Nephron (organoid): ENCODE results near the gene ANTXR2.

Experiments
- H3K27ac Mint-ChIP-seq, 3 experiments: 2 replicates each; pipeline ENCODE4 v1.8.0; 2020; ENCODE audit warnings: mixed read lengths in 3 of 3, mild to moderate bottlenecking in 2 of 3, moderate library complexity in 1 of 3
- H3K27me3 Mint-ChIP-seq: 2 replicates; pipeline ENCODE4 v1.8.0; 2021; ENCODE audit warnings: low read depth, mild to moderate bottlenecking, moderate library complexity, mixed read lengths
- H3K36me3 Mint-ChIP-seq: 2 replicates; pipeline ENCODE4 v1.8.0; 2020; ENCODE audit warnings: low read depth, mixed read lengths
- H3K4me1 Mint-ChIP-seq: 2 replicates; pipeline ENCODE4 v1.8.0; 2020; ENCODE audit warnings: mixed read lengths
- H3K4me3 Mint-ChIP-seq, 3 experiments: 2 replicates each; pipeline ENCODE4 v1.8.0; 2020; ENCODE audit warnings: mild to moderate bottlenecking in 3 of 3, mixed read lengths in 3 of 3, moderate library complexity in 2 of 3
- H3K9me3 Mint-ChIP-seq: 2 replicates; pipeline ENCODE4 v1.8.0; 2020; ENCODE audit warnings: mixed read lengths
- TF ChIP-seq, protein P1 (sequence below), 3 experiments: fragments of 200-600 bp; sonication (generic); IDR thresholded peaks; one replicate each; pipeline ENCODE4 v1.5.0; 2021; ENCODE audit warnings: antibody characterized with exemption in 3 of 3; ENCODE audit not compliant: unreplicated experiment in 3 of 3

The ANTXR2 gene

DNA sequence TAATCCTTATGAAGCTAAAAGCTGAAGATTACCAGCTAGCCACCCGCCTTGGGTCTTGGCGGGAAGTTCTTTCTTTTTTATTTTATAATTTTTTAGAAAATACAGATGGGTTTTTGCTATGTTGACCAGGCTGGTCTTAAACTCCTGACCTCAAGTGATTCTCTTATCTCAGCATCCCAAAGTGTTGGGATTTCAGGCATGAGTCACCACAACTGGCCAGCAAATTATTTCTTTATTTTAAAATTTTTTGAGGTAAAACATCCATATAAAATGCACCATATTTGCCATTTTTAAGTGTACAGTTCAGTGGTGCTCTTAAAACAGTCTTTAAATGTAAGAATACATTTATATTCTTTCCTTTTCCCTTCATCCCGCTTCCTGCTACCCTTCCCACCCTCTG, 40.6 kb upstream of the ANTXR2 start:
- TF ChIP-seq, protein P1, sequence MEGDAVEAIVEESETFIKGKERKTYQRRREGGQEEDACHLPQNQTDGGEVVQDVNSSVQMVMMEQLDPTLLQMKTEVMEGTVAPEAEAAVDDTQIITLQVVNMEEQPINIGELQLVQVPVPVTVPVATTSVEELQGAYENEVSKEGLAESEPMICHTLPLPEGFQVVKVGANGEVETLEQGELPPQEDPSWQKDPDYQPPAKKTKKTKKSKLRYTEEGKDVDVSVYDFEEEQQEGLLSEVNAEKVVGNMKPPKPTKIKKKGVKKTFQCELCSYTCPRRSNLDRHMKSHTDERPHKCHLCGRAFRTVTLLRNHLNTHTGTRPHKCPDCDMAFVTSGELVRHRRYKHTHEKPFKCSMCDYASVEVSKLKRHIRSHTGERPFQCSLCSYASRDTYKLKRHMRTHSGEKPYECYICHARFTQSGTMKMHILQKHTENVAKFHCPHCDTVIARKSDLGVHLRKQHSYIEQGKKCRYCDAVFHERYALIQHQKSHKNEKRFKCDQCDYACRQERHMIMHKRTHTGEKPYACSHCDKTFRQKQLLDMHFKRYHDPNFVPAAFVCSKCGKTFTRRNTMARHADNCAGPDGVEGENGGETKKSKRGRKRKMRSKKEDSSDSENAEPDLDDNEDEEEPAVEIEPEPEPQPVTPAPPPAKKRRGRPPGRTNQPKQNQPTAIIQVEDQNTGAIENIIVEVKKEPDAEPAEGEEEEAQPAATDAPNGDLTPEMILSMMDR (IDR thresholded peaks at IDR 0.05; ENCODE audit: unreplicated experiment in 3 of 3) = no peak
- H3K36me3 Mint-ChIP-seq = no peaks in the 10 kb centered on the region
- no peak overlapping the region for H3K4me3 Mint-ChIP-seq
- no peaks in the 10 kb centered on the region for H3K27me3 Mint-ChIP-seq
- no peaks in the 10 kb centered on the region for H3K4me1 Mint-ChIP-seq
- H3K9me3 Mint-ChIP-seq = peaks cover 24% of the 10 kb centered on the region
- H3K27ac Mint-ChIP-seq = no peak overlapping the region

GRCh38 chr4:80112236-80112635, 39.2 kb upstream of the ANTXR2 start:
- H3K36me3 Mint-ChIP-seq = no peaks in the 10 kb centered on the region
- TF ChIP-seq, protein P1 (IDR thresholded peaks at IDR 0.05; ENCODE audit: unreplicated experiment in 3 of 3) = no peak
- H3K27ac Mint-ChIP-seq = no peak overlapping the region
- H3K27me3 Mint-ChIP-seq = no peaks in the 10 kb centered on the region
- peaks cover 24% of the 10 kb centered on the region for H3K9me3 Mint-ChIP-seq
- no peak overlapping the region for H3K4me3 Mint-ChIP-seq
- no peaks in the 10 kb centered on the region for H3K4me1 Mint-ChIP-seq

GRCh38 chr4:80111276-80111675, 38.2 kb upstream of the ANTXR2 start:
- TF ChIP-seq, protein P1 (IDR thresholded peaks at IDR 0.05; ENCODE audit: unreplicated experiment in 3 of 3) = no peak
- H3K4me3 Mint-ChIP-seq = no peak overlapping the region
- no peak overlapping the region for H3K27ac Mint-ChIP-seq
- H3K9me3 Mint-ChIP-seq = peaks cover 28% of the 10 kb centered on the region
- H3K36me3 Mint-ChIP-seq = peaks cover 2% of the 10 kb centered on the region
- no peaks in the 10 kb centered on the region for H3K4me1 Mint-ChIP-seq
- no peaks in the 10 kb centered on the region for H3K27me3 Mint-ChIP-seq

DNA sequence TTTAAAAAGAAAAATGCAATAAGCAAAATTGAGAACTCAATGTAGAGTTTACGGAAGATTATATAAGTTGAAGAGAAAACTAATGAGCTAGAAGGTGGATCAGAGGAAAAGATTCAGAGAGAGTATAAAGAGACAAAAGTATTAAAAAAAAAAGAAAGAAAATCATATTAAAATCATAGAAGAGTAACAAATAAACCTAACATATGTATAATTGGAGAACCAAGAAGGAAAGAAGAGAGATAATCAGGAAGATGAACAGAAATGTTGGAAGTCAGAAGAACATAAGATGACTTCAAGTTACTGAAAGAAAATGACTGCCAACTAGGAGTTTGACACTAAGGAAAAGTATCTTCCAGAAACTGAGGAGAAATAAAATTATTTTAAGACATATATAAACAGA, 34.3 kb upstream of the ANTXR2 start:
- Mint-ChIP-seq H3K4me3 (no peak overlapping the region), H3K36me3 (peaks cover 3% of the 10 kb centered on the region)
- TF ChIP-seq, protein P1 (IDR thresholded peaks at IDR 0.05; ENCODE audit: unreplicated experiment in 3 of 3) = no peak

DNA sequence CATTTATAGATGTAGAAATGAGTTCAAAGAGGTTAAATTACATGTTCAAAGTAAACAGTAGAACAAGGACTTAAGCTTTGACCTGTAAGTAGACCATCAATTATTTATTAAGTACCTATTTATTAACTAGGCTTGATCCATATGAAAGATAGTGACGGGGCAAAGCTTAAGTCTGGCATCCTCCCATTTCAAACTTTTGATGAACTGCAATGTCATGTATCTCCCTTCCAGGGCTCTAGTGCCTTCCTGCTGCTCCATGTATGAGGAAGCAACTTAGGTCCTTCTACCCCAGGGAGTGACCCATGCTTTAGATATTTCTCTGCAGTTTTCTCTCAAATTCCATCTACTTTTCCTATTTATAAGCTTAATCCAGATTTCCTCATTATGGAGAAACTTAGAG, 31.9 kb upstream of the ANTXR2 start:
- TF ChIP-seq, protein P1 (IDR thresholded peaks at IDR 0.05; ENCODE audit: unreplicated experiment in 3 of 3) = no peak
- H3K36me3 Mint-ChIP-seq = peaks cover 3% of the 10 kb centered on the region
- peaks cover 27% of the 10 kb centered on the region for H3K9me3 Mint-ChIP-seq
- no peak overlapping the region for H3K27ac Mint-ChIP-seq
- no peaks in the 10 kb centered on the region for H3K4me1 Mint-ChIP-seq
- H3K4me3 Mint-ChIP-seq = no peak overlapping the region
- H3K27me3 Mint-ChIP-seq = no peaks in the 10 kb centered on the region

More for the DNA sequence above, 34.3 kb upstream of the ANTXR2 start:
- no peaks in the 10 kb centered on the region for H3K27me3 Mint-ChIP-seq
- no peak overlapping the region for H3K27ac Mint-ChIP-seq
- peaks cover 28% of the 10 kb centered on the region for H3K9me3 Mint-ChIP-seq
- no peaks in the 10 kb centered on the region for H3K4me1 Mint-ChIP-seq

DNA sequence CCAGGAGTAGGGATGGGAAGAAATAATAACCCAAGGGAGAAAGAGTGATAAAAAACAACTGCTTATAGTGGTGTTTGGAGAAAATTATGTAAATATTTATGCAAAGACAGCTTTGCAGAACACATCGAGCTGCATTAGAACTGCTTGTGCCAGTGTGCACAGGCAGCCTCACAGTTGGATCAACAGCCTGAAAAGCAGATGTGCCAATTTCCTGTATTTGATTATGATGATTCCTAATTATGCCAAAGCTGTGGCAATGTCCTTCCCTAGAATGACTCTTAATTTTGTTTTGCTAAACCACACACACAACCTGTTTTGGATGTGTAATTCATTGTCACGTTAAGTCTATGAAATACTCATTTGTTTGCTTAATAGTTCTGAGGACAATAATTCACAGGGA, 30.6 kb upstream of the ANTXR2 start:
- Mint-ChIP-seq H3K4me3 (no peak overlapping the region), H3K9me3 (peaks cover 23% of the 10 kb centered on the region), H3K27ac (no peak overlapping the region), H3K27me3 (no peaks in the 10 kb centered on the region), H3K4me1 (no peaks in the 10 kb centered on the region), H3K36me3 (peaks cover 3% of the 10 kb centered on the region)
- TF ChIP-seq, protein P1 (IDR thresholded peaks at IDR 0.05; ENCODE audit: unreplicated experiment in 3 of 3) = no peak
